ENCODE measurements around the gene TUBA3D.
"Not testable (repeated sequence)": the region's sequence is repeated elsewhere in the genome, so short reads cannot be mapped to it uniquely, and the experiment has no call there.

The TUBA3D gene

DNA sequence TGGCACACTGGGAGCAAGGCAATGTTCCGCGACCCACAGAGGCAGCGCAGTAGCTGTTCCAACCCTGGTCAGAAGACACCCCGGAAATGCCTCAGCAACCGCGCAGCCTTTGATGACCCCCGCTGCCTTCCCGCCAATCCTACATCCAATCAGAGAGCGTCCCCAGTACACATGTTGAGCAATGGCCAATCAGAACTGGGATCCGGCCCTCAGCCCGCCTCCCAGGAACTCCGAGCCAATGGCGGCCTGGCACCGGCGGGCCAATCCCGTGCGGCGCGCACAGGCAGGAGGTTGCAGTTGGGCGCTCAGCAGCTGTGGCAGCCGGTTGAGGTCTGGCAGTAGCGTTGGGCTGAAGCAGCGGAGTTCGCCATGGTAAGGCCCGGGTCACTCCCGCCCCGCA lies at the start of gene TUBA3D:
TSS of gene TUBA3D (plus strand) at position 289 of the 400 bp plus-strand sequence. CDS start at position 370, 81 bp downstream.
- no peak for DNase-seq

- no peak for DNase-seq
Measured at GRCh38 chr2:131426727-131427126, 49.2 kb upstream of the TUBA3D start.

DNA sequence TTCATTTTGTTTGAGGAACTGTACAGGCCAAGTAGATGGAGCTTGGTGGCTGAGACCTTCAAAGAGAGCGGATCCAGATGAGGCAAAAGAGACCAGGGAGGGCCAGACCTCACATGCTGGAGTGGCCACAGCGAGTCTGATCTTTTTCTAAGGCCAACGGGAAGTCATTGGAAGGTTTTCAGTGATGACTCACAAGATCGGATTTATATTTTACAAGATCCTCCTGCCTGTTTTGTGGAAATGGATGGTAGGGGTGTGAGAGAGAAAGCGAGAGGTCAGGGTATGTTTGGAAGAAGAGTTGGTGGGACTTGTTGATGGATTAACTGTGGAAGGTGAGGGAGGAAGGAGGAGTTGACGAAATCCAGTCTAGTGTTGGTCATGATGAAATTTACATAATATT lies 44.6 kb upstream of the TUBA3D start:
- no peak for DNase-seq

- not testable (repeated sequence) for DNase-seq
Measured at GRCh38 chr2:131440742-131441468, 35.0 kb upstream of the TUBA3D start.

DNA sequence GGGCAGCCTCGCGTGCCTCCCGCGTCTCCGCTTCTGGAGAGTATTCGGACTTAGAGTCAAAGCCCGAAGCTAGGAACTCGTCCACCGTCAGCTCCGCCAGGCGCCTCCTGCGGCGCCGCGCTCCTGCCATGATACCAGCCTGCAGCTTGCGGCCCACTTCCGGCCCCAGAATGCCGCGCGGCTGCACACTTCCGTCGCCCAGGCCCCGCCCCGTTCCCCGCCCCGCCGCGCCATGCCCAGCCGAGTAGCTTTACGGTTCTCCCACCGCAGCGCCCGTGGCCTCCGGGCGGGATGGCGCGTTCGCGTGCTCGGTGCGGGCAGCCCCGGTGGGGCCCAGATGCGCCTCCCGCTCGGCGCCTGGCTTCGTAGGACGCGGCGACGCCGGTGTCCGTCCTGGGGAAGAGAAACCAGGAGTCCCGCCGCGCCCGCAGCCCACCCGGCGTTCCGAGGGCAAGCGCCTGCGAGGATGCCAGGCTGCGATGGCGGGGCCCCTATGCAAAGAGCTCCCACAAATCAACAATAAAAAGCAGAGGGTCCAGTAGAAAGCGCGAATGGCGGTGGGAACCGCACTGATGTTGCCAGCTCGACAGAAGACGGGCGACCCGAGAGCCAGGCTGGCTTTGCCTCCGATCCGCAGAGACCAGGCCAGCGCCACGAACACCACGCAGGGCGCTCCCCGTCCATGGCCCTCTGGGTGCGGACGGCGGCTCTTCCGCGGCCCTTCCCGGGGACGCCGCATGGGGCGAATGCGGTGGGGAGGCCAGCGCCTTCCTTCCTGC lies 31.0 kb upstream of the TUBA3D start:
- not testable (repeated sequence) for DNase-seq

- not testable (repeated sequence) for DNase-seq
Measured at GRCh38 chr2:131445515-131445797, 30.5 kb upstream of the TUBA3D start.

- no peak for DNase-seq
Measured at GRCh38 chr2:131445896-131446295, 30.0 kb upstream of the TUBA3D start.

DNA sequence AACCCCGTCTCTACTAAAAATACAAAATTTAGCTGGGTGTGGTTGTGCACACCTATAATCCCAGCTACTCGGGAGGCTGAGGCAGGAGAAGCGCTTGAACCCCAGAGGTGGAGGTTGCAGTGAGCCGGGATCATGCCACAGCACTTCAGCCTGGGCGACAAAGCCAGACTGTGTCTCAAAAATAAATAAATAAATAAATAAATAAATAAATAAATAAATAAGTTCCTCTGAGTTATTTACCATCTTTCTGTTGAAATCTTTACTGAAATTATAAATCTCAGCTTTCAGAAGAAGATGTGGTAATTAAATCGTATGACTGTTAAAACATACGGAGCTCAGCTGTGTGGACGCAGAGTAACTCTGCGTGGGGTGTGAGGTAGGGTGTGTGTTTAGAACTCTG lies 27.9 kb upstream of the TUBA3D start:
- not testable (repeated sequence) for DNase-seq

GRCh38 chr2:131451265-131451949 lies 24.5 kb upstream of the TUBA3D start:
- not testable (repeated sequence) for DNase-seq

GRCh38 chr2:131454914-131455313 lies 21.0 kb upstream of the TUBA3D start:
- DNase-seq = not testable (repeated sequence)

DNA sequence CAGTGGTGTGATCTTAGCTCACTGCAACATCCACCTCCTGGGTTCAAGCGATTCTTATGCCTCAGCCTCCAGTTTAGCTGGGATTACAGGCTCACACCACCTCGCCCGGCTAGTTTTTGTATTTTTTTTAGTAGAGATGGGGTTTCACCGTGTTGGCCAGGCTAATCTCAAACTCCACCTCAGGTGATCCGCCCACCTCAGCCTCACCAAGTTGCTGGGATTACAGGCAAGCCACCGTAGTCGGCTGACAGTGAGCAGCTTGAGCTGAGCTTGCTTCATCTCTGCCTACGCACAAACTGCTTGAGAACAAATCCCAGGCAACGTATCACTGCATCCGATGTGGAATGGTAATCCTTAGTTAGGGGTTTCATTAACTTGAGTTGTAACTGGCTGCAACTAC lies 8.2 kb upstream of the TUBA3D start:
- not testable (repeated sequence) for DNase-seq

GRCh38 chr2:131470944-131471343 lies 5.0 kb upstream of the TUBA3D start:
- not testable (repeated sequence) for DNase-seq

- not testable (repeated sequence) for DNase-seq
Measured at GRCh38 chr2:131471624-131472023, 4.3 kb upstream of the TUBA3D start.

DNA sequence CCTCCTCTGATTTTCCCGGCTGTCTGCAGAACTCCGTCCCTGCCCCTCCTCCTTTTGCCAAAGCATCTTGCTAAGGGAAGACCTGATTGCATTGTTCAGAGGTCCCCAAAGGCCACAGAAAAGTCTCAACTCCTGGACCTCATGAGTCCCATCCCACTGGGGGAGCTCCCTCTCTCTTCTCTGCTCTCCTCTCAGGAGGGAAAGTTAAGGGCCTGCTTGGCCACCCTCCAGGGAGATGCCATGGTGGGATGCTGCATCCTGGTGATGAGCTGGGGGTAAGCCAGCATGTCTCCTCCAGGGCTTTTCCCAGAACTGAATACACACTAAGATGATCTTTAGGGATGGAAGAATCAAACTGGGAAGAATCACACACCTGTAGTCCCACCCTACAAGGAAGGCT lies 2.7 kb upstream of the TUBA3D start:
- not testable (repeated sequence) for DNase-seq

DNA sequence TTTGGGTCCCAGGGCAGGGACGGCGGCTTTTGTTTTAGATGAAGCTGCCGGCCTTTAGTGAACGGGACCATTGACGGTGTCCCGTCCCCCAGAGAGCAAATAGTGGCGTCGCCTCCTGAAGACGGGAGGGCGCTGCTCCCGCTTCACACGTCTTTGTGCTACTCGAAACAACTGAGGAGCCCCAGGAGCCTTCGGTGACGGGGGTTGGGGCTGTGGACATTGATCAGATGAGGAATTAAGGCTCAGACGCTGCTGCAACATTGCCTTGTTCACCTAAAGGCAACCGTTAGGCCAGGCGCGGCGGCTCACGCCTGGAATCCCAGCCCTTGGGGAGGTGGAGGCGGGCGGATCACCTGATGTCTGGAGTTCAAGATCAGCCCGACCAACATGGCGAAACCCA lies 444 bp downstream of the TUBA3D start:
- DNase-seq = not testable (repeated sequence)

- not testable (repeated sequence) for DNase-seq
Measured at GRCh38 chr2:131477227-131477626, 1.3 kb downstream of the TUBA3D start.

DNA sequence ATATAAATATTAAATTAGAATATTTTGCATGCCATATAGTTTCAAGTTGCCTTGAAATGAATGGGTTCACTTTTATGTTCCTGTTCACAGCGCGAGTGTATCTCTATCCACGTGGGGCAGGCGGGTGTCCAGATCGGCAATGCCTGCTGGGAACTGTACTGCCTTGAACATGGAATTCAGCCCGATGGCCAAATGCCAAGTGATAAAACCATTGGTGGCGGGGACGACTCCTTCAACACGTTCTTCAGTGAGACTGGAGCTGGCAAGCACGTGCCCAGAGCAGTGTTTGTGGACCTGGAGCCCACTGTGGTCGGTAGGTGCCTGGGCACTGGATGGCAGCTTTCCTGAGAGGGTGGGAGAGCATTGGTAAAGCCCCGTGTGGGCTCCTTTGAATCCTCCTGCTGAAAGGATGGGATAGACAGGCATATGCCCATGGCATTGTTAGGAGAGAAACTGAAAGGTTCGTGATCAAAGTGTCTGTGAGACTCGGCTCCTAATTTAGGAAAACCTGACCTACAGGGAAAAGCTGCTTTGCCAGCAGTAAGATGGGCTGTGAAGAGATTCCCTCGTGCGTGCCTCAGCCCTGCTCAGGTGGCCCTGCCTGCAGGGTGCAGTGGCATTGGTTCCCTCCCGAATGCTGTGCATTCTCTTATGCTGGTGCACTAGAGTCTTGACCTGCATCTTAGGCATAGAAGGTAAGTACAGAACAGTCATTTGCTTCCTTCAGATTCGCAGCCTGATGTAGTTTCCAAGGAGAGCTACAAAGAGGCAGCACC lies 2.3 kb downstream of the TUBA3D start:
- DNase-seq = not testable (repeated sequence)

DNA sequence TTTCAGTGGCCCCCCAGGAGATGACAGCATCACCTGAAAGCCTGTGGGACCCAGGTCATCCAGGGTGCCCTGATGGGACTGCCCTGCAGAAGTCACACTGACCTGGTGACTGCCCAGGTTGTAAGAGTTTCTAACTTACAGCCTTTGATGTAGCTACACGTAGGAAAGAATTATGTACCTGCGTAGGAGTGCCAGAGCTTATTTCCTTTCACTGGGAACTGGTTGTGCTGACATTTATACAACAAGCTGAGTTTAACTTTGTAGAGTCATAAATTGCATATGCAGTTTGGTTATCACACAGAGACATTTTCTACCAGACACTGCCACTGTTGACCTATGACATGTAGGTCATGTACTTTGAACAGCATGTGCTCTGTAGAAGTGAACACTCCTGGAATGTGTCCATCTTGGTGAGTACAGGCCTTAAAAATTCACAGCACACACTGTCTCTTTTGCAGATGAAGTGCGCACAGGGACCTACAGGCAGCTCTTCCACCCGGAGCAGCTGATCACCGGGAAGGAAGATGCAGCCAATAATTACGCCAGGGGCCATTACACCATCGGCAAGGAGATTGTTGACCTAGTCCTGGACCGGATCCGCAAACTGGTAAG lies 3.0 kb downstream of the TUBA3D start:
- DNase-seq = not testable (repeated sequence)

GRCh38 chr2:131480351-131480750 lies 4.4 kb downstream of the TUBA3D start:
- not testable (repeated sequence) for DNase-seq

DNA sequence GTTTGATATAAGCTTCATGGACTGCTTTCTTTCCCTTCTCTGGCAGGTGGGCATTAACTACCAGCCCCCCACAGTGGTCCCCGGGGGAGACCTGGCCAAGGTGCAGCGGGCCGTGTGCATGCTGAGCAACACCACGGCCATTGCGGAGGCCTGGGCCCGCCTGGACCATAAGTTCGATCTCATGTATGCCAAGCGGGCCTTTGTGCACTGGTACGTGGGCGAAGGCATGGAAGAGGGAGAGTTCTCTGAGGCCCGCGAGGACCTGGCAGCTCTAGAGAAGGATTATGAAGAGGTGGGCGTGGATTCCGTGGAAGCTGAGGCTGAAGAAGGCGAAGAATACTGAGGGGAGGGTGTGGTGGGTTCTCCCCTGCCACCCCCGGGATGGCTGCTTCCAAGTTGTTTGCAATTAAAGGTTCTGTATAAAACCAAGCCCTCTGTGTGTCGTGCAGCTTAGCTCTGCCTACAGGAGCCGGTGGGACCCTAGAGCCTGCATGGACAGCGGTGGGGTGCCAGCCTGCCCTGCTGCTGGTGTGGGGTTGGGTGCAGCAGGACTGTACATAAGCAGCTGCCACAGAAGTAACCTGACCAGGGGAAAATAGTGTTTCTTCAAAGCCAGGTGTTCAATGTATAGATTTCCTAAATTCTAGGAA lies 6.7 kb downstream of the TUBA3D start:
- not testable (repeated sequence) for DNase-seq

- not testable (repeated sequence) for DNase-seq
Measured at GRCh38 chr2:131483981-131484820, 8.3 kb downstream of the TUBA3D start.
